ENCODE measurements around the gene RALGAPB.

Gene RALGAPB

GRCh38 chr20:38547288-38548085 lies 74.8 kb downstream of the RALGAPB start:
- TF ChIP-seq ZIC2 (tag by site-specific recombination; IDR thresholded peaks at IDR 0.05) (no peak), ZNF488 (tag by site-specific recombination; IDR thresholded peaks at IDR 0.05) (no peak), ZNF513 (tag by site-specific recombination; IDR thresholded peaks at IDR 0.05) (no peak), ZNF660 (tag by site-specific recombination; IDR thresholded peaks at IDR 0.05) (no peak), ZNF624 (tag by site-specific recombination; IDR thresholded peaks at IDR 0.05) (no peak), AEBP2 (tag by site-specific recombination; IDR thresholded peaks at IDR 0.05; ENCODE audit: borderline replicate concordance) (no peak), HOXC10 (CRISPR knock-in tag; IDR thresholded peaks at IDR 0.05) (no peak), ZNF146 (tag by site-specific recombination; IDR thresholded peaks at IDR 0.05) (no peak), ZNF76 (tag by site-specific recombination; IDR thresholded peaks at IDR 0.05; ENCODE audit: borderline replicate concordance, low read depth) (no peak), ZNF701 (tag by site-specific recombination; IDR thresholded peaks at IDR 0.05) (no peak)
- Histone ChIP-seq H3K4me1 (ENCODE audit: control insufficient read depth, insufficient read depth, low read length) (no peaks in the 10 kb centered on the region), H3K27ac (ENCODE audit: extremely low read depth, low read depth, low read length) (no peak overlapping the region), H3K4me3 (ENCODE audit: low read depth, low read length) (no peak overlapping the region), H3K9me3 (ENCODE audit: control insufficient read depth, insufficient read depth, low read depth, low read length) (no peaks in the 10 kb centered on the region), H3K36me3 (ENCODE audit: control insufficient read depth in 2 of 2, insufficient read depth in 1 of 2, low read length in 2 of 2) (peaks cover 31 to 87% of the 10 kb centered on the region in 2 experiments)
- ChIA-PET CTCF (no interaction called here), POLR2A (no interaction called here)

GRCh38 chr20:38548356-38549083 lies 75.9 kb downstream of the RALGAPB start:
- POLR2A ChIA-PET = no interaction called here
- H3K36me3 ChIP-seq (ENCODE audit: control insufficient read depth in 2 of 2, insufficient read depth in 1 of 2, low read length in 2 of 2) = peaks cover 30 to 87% of the 10 kb centered on the region in 2 experiments
- no peaks in the 10 kb centered on the region for H3K4me1 ChIP-seq (ENCODE audit: control insufficient read depth, insufficient read depth, low read length)
- H3K4me3 ChIP-seq (ENCODE audit: low read depth, low read length) = no peak overlapping the region
- CTCF ChIA-PET = interaction anchor here (0.9 kb wide), 1 partner anchor 15 kb away, joined by 3 read pairs; no protein-coding TSS in a partner anchor
- no peak overlapping the region for H3K27ac ChIP-seq (ENCODE audit: extremely low read depth, low read depth, low read length)
- H3K9me3 ChIP-seq (ENCODE audit: control insufficient read depth, insufficient read depth, low read depth, low read length) = no peaks in the 10 kb centered on the region
- TF ChIP-seq ZNF335 (tag by site-specific recombination; conservative IDR thresholded peaks at IDR 0.05) (no peak), ZNF140 (tag by site-specific recombination; IDR thresholded peaks at IDR 0.05) (no peak), ZSCAN23 (tag by site-specific recombination; IDR thresholded peaks at IDR 0.05) (no peak), ZNF239 (tag by site-specific recombination; IDR thresholded peaks at IDR 0.05) (no peak), ZXDB (tag by site-specific recombination; IDR thresholded peaks at IDR 0.05) (no peak), ZFP69B (tag by site-specific recombination; IDR thresholded peaks at IDR 0.05) (no peak), TSHZ1 (tag by site-specific recombination; IDR thresholded peaks at IDR 0.05; ENCODE audit: borderline replicate concordance) (no peak), ELK4 (IDR thresholded peaks at IDR 0.05; ENCODE audit: borderline replicate concordance, low read depth, low read length) (no peak), ZBTB7A (tag by site-specific recombination; IDR thresholded peaks at IDR 0.05; ENCODE audit: low read depth) (no peak), GLI4 (tag by site-specific recombination; IDR thresholded peaks at IDR 0.05) (no peak), ZNF155 (tag by site-specific recombination; IDR thresholded peaks at IDR 0.05) (no peak), ZNF488 (tag by site-specific recombination; IDR thresholded peaks at IDR 0.05) (no peak)

Data from HEK293 (cell line).